ENCODE data around the gene LARP1.

Gene LARP1

GRCh38 chr5:154862766-154863165, 107.6 kb downstream of the LARP1 start:
- DNase-seq: no peak

- no peak for DNase-seq
These were observed 108.3 kb downstream of the LARP1 start for GRCh38 chr5:154863291-154864080.

- no peak for DNase-seq
These were observed 110.4 kb downstream of the LARP1 start for GRCh38 chr5:154865466-154866184.

GRCh38 chr5:154866841-154867240, 111.7 kb downstream of the LARP1 start:
- DNase-seq: no peak
